H9 (cell line): ENCODE results near the gene MTX1. TPM values are rescaled to one million over a fixed set of nuclear protein-coding genes. Genes with fewer than 3 reads are reported as not detected.

ENCODE experiments used
- DNase-seq: peaks from one replicate; pipeline ENCODE4 v3.0.0-alpha.2; 2017
- H2AFZ ChIP-seq: one replicate; pipeline ENCODE4 v1.6.1; 2013; ENCODE audit warnings: mild to moderate bottlenecking, low read length, control low read depth, moderate library complexity
- H2AK5ac ChIP-seq: 2 replicates; pipeline ENCODE4 v1.6.1; 2013; ENCODE audit warnings: low read length, control low read depth, mixed read lengths; ENCODE audit not compliant: insufficient read length
- H2BK120ac ChIP-seq: one replicate; pipeline ENCODE4 v1.6.1; 2013; ENCODE audit warnings: low read depth, mild to moderate bottlenecking, low read length, control low read depth, inconsistent platforms; ENCODE audit not compliant: poor library complexity, severe bottlenecking
- H2BK12ac ChIP-seq: 2 replicates; pipeline ENCODE4 v1.6.1; 2013; ENCODE audit warnings: low read length, control low read depth, mixed read lengths, low read depth; ENCODE audit not compliant: insufficient read length
- H2BK15ac ChIP-seq: 2 replicates; pipeline ENCODE4 v1.6.1; 2013; ENCODE audit warnings: low read depth, low read length, control low read depth
- H2BK20ac ChIP-seq: one replicate; pipeline ENCODE4 v1.6.1; 2013; ENCODE audit warnings: low read depth, mild to moderate bottlenecking, low read length, control low read depth, inconsistent platforms; ENCODE audit not compliant: poor library complexity, severe bottlenecking
- H2BK5ac ChIP-seq: 2 replicates; pipeline ENCODE4 v1.6.1; 2013; ENCODE audit warnings: low read length, control low read depth, mixed read lengths; ENCODE audit not compliant: insufficient read length
- H3K14ac ChIP-seq: 2 replicates; pipeline ENCODE4 v1.6.1; 2013; ENCODE audit warnings: low read length, control low read depth; ENCODE audit not compliant: insufficient read depth
- H3K18ac ChIP-seq: 2 replicates; pipeline ENCODE4 v1.6.1; 2013; ENCODE audit warnings: low read depth, mild to moderate bottlenecking, mixed read lengths, low read length, control low read depth; ENCODE audit not compliant: insufficient read length
- H3K23ac ChIP-seq: 2 replicates; pipeline ENCODE4 v1.6.1; 2013; ENCODE audit warnings: low read length, control low read depth, mixed read lengths, low read depth; ENCODE audit not compliant: insufficient read length
- H3K23me2 ChIP-seq: 2 replicates; pipeline ENCODE4 v1.6.1; 2013; ENCODE audit warnings: low read depth, mild to moderate bottlenecking, mixed read lengths, low read length, control low read depth; ENCODE audit not compliant: insufficient read length, poor library complexity, severe bottlenecking
- H3K27ac ChIP-seq: 2 replicates; pipeline ENCODE4 v1.5.1; 2013; ENCODE audit warnings: low read length, control low read depth, mixed read lengths, low read depth; ENCODE audit not compliant: insufficient read length
- H3K27me3 ChIP-seq: 2 replicates; pipeline ENCODE4 v1.6.1; 2013; ENCODE audit warnings: low read length, control low read depth, inconsistent platforms; ENCODE audit not compliant: insufficient read depth
- H3K4ac ChIP-seq: 2 replicates; pipeline ENCODE4 v1.6.1; 2013; ENCODE audit warnings: low read depth, mild to moderate bottlenecking, control low read depth, inconsistent platforms, low read length, moderate library complexity
- H3K4me1 ChIP-seq: 2 replicates; pipeline ENCODE4 v1.6.1; 2013; ENCODE audit warnings: low read length, control low read depth, inconsistent platforms; ENCODE audit not compliant: insufficient read depth
- H3K4me2 ChIP-seq: 2 replicates; pipeline ENCODE4 v1.6.1; 2013; ENCODE audit warnings: low read length, control low read depth, mixed read lengths; ENCODE audit not compliant: insufficient read length, insufficient read depth
- H3K56ac ChIP-seq: 2 replicates; pipeline ENCODE4 v1.6.1; 2013; ENCODE audit warnings: low read depth, mild to moderate bottlenecking, mixed read lengths, low read length, control low read depth; ENCODE audit not compliant: insufficient read length
- H3K79me1 ChIP-seq: 2 replicates; pipeline ENCODE4 v1.6.1; 2013; ENCODE audit warnings: low read depth, mild to moderate bottlenecking, moderate library complexity, low read length, control low read depth, inconsistent platforms; ENCODE audit not compliant: insufficient read depth, poor library complexity, severe bottlenecking
- H3K79me2 ChIP-seq: 2 replicates; pipeline ENCODE4 v1.6.1; 2013; ENCODE audit warnings: low read length, control low read depth, inconsistent platforms; ENCODE audit not compliant: insufficient read depth
- H3K9ac ChIP-seq: 2 replicates; pipeline ENCODE4 v1.6.1; 2013; ENCODE audit warnings: low read length, control low read depth, mixed read lengths; ENCODE audit not compliant: insufficient read length; ENCODE audit errors: extremely low read depth
- H3K9me3 ChIP-seq: one replicate; pipeline ENCODE4 v1.6.1; 2013; ENCODE audit warnings: low read depth, low read length, inconsistent platforms; ENCODE audit not compliant: control insufficient read depth
- H3T11ph ChIP-seq: one replicate; pipeline ENCODE4 v1.6.1; 2013; ENCODE audit warnings: mild to moderate bottlenecking, low read length, control low read depth, inconsistent platforms
- H4K20me1 ChIP-seq: one replicate; pipeline ENCODE4 v1.6.1; 2013; ENCODE audit not compliant: control insufficient read depth, insufficient read length, insufficient read depth
- H4K5ac ChIP-seq: 2 replicates; pipeline ENCODE4 v1.6.1; 2013; ENCODE audit warnings: low read depth, mild to moderate bottlenecking, mixed read lengths, low read length, control low read depth; ENCODE audit not compliant: insufficient read length
- H4K8ac ChIP-seq: replicated peaks from 2 replicates; pipeline ENCODE4 v1.6.1; 2013; ENCODE audit warnings: low read length, control low read depth, mixed read lengths, low read depth; ENCODE audit not compliant: insufficient read length
- H4K91ac ChIP-seq: 2 replicates; pipeline ENCODE4 v1.6.1; 2013; ENCODE audit warnings: low read depth, mild to moderate bottlenecking, moderate library complexity, mixed read lengths, low read length, control low read depth; ENCODE audit not compliant: insufficient read length
- H3K27ac Mint-ChIP-seq, 3 experiments: 2 replicates in 2 of 3; 3 replicates in 1 of 3; pipeline ENCODE4 v1.8.0; 2020 to 2021; ENCODE audit warnings: mixed read lengths in 3 of 3, mild to moderate bottlenecking in 1 of 3, moderate library complexity in 1 of 3
- H3K27me3 Mint-ChIP-seq: 2 replicates; pipeline ENCODE4 v1.8.0; 2021; ENCODE audit warnings: low read depth, mild to moderate bottlenecking, moderate library complexity, mixed read lengths
- H3K36me3 Mint-ChIP-seq, 3 experiments: 2 replicates in 2 of 3; 3 replicates in 1 of 3; pipeline ENCODE4 v1.8.0; 2020 to 2021; ENCODE audit warnings: low read depth in 3 of 3, mixed read lengths in 3 of 3; ENCODE audit not compliant: insufficient read depth in 1 of 3
- H3K4me1 Mint-ChIP-seq, 2 experiments: 2 replicates each; pipeline ENCODE4 v1.8.0; 2020; ENCODE audit warnings: mixed read lengths in 2 of 2
- H3K4me3 Mint-ChIP-seq, 2 experiments: 2 replicates in 1 of 2; 3 replicates in 1 of 2; pipeline ENCODE4 v1.8.0; 2020 to 2021; ENCODE audit warnings: mild to moderate bottlenecking in 2 of 2, mixed read lengths in 2 of 2, moderate library complexity in 1 of 2
- H3K9me3 Mint-ChIP-seq, 2 experiments: 2 replicates in 1 of 2; 3 replicates in 1 of 2; pipeline ENCODE4 v1.8.0; 2020; ENCODE audit warnings: mild to moderate bottlenecking in 2 of 2, mixed read lengths in 2 of 2, moderate library complexity in 1 of 2
- WGBS: extraction: QIAGEN DNeasy Blood & Tissue Kit; methylation state at CpG from one replicate; pipeline ENCODE4 v1.1.7; 2013; ENCODE audit warnings: missing lambda C conversion rate, low lambda C conversion rate, mixed read lengths; ENCODE audit not compliant: insufficient read length; ENCODE audit errors: extremely low coverage; 5-methylcytosine and 5-hydroxymethylcytosine counted together
- total RNA-seq: library from RNA; stranded (reverse); gene quantifications from 2 replicates; pipeline ENCODE4 v1.2.1, GENCODE V29; 2021
- TF ChIP-seq, protein P1 (sequence below): fragments of 200-600 bp; sonication (generic); conservative IDR thresholded peaks from 3 replicates; pipeline ENCODE4 v1.8.0; 2021; ENCODE audit warnings: antibody characterized with exemption, mild to moderate bottlenecking

The MTX1 gene
- total RNA-seq, 1 experiment from 2014 or later = 45.0 TPM

DNA sequence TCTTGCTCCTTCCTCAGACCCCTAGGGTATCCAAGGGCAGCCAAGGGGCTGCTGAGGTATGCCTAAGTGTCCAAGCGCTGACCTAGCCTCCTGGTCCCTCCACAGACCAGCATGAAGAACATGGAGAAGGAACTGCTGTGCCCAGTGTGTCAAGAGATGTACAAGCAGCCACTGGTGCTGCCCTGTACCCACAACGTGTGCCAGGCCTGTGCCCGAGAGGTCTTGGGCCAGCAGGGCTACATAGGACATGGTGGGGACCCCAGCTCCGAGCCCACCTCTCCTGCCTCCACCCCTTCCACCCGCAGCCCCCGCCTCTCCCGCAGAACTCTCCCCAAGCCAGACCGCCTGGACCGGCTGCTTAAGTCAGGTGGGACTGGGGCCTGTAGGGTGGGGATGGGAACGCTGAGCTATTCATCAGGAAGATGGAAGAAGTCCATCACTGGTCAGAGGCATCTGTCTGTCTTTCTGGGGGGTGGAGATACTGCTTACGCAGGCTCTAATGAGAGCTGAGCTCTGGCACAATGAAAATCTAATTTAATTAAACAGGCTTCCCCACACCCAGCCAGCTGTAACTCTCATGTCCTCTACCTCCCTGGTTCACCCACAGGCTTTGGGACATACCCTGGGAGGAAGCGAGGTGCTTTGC is 33.1 kb upstream of the MTX1 start:
- H2BK5ac ChIP-seq = no peak overlapping the region
- H3K23me2 ChIP-seq = peaks cover 18% of the 10 kb centered on the region
- no peak overlapping the region for H4K8ac ChIP-seq
- peak overlapping the region; percentile 75 for H3K4me2 ChIP-seq
- no peak overlapping the region for H3K4ac ChIP-seq
- DNase-seq = peak; percentile 24
- H3K14ac ChIP-seq = no peak overlapping the region
- H2BK12ac ChIP-seq = no peak overlapping the region
- H3K4me1 Mint-ChIP-seq = peaks cover 23 to 37% of the 10 kb centered on the region in 2 experiments
- H3K9ac ChIP-seq = no peak overlapping the region
- H4K91ac ChIP-seq = no peak overlapping the region
- H3K27ac ChIP-seq = no peak overlapping the region
- WGBS = no CpG with 5 or more reads among the region's 12 CpGs
- H3K36me3 Mint-ChIP-seq = peaks cover 29 to 52% (median 42%) of the 10 kb centered on the region in 3 experiments
- peak overlapping the region; percentile 92 to 97 for H3K4me3 Mint-ChIP-seq
- no peaks in the 10 kb centered on the region; the same call in 1 of the 2 replicates for H3K79me2 ChIP-seq
- no peak overlapping the region for H2AK5ac ChIP-seq
- H3K56ac ChIP-seq = no peak overlapping the region
- no peak overlapping the region for H3T11ph ChIP-seq
- H3K27me3 ChIP-seq = no peaks in the 10 kb centered on the region
- H2BK15ac ChIP-seq = no peak overlapping the region
- no peaks in the 10 kb centered on the region for H3K4me1 ChIP-seq
- no peaks in the 10 kb centered on the region for H3K9me3 ChIP-seq
- H2AFZ ChIP-seq = no peak overlapping the region
- TF ChIP-seq, protein P1, sequence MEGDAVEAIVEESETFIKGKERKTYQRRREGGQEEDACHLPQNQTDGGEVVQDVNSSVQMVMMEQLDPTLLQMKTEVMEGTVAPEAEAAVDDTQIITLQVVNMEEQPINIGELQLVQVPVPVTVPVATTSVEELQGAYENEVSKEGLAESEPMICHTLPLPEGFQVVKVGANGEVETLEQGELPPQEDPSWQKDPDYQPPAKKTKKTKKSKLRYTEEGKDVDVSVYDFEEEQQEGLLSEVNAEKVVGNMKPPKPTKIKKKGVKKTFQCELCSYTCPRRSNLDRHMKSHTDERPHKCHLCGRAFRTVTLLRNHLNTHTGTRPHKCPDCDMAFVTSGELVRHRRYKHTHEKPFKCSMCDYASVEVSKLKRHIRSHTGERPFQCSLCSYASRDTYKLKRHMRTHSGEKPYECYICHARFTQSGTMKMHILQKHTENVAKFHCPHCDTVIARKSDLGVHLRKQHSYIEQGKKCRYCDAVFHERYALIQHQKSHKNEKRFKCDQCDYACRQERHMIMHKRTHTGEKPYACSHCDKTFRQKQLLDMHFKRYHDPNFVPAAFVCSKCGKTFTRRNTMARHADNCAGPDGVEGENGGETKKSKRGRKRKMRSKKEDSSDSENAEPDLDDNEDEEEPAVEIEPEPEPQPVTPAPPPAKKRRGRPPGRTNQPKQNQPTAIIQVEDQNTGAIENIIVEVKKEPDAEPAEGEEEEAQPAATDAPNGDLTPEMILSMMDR = no peak
- no peaks in the 10 kb centered on the region; the same call in none of the 2 replicates for H3K27me3 Mint-ChIP-seq
- no peaks in the 10 kb centered on the region for H3K9me3 Mint-ChIP-seq
- no peak overlapping the region for H3K18ac ChIP-seq
- H2BK20ac ChIP-seq = no peak overlapping the region
- H4K20me1 ChIP-seq = no peaks in the 10 kb centered on the region
- no peak overlapping the region for H2BK120ac ChIP-seq
- H3K79me1 ChIP-seq = no peaks in the 10 kb centered on the region
- H3K27ac Mint-ChIP-seq = no peak overlapping the region
- H3K23ac ChIP-seq = no peak overlapping the region
- no peak overlapping the region for H4K5ac ChIP-seq
